Fibroblast of mammary gland (primary cell): ENCODE results near the gene ERI3.

Source experiments
- DNase-seq: peaks from one replicate; pipeline ENCODE4 v3.0.0-alpha.2; 2010; ENCODE audit warnings: low read depth
- H3K4me3 ChIP-seq: 2 replicates; pipeline ENCODE4 v1.5.1; 2011; ENCODE audit warnings: low read depth, mild to moderate bottlenecking, low read length, moderate library complexity; ENCODE audit not compliant: control insufficient read depth
- TF ChIP-seq, protein P1 (sequence below): conservative IDR thresholded peaks from 2 replicates; pipeline ENCODE4 v1.5.1; 2011; ENCODE audit warnings: low read depth, low read length, inconsistent platforms; ENCODE audit not compliant: control insufficient read depth, insufficient read depth

The ERI3 gene

DNA sequence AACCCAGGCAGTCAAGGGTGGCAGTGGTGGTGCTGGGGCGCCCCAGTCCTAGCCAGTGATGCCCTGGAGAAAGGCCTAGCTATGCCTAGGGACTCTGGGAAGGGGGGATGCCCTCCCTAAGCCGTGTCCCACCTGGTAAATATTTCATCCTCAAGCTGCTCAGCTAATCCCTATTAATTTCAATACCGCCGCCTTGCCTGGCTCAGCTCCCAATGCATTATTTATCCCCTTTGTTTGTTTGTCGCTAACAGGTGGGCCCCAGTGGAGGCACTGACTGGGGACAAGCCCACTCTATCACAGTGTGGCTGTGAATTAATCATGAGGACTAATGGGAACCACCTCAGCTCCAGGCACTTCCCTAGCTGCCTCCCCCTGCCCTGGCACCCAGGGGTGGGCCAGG, 119.2 kb downstream of the ERI3 start:
- DNase-seq = no peak
- TF ChIP-seq, protein P1, sequence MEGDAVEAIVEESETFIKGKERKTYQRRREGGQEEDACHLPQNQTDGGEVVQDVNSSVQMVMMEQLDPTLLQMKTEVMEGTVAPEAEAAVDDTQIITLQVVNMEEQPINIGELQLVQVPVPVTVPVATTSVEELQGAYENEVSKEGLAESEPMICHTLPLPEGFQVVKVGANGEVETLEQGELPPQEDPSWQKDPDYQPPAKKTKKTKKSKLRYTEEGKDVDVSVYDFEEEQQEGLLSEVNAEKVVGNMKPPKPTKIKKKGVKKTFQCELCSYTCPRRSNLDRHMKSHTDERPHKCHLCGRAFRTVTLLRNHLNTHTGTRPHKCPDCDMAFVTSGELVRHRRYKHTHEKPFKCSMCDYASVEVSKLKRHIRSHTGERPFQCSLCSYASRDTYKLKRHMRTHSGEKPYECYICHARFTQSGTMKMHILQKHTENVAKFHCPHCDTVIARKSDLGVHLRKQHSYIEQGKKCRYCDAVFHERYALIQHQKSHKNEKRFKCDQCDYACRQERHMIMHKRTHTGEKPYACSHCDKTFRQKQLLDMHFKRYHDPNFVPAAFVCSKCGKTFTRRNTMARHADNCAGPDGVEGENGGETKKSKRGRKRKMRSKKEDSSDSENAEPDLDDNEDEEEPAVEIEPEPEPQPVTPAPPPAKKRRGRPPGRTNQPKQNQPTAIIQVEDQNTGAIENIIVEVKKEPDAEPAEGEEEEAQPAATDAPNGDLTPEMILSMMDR = no peak
- no peak overlapping the region for H3K4me3 ChIP-seq

DNA sequence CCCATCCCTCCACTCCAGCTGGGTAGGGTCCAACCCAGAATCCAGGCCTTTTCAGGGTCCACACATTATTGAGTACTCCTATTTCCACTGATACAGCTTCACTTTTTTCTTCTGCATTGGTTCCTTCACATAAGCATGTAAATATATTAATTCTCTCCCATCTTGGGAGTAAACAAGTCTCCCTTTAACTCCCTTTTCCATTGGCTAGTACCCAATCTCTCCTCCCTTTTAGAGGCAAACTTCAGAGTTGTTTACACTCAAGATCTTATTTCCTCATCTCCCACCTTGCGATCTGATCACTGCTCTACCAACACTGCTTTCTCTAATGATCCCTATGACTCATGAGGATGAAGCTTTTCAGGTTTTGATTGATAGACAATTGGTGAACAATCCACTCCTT, 121.5 kb downstream of the ERI3 start:
- no peak for DNase-seq
- H3K4me3 ChIP-seq = no peak overlapping the region
- TF ChIP-seq, protein P1 = no peak

DNA sequence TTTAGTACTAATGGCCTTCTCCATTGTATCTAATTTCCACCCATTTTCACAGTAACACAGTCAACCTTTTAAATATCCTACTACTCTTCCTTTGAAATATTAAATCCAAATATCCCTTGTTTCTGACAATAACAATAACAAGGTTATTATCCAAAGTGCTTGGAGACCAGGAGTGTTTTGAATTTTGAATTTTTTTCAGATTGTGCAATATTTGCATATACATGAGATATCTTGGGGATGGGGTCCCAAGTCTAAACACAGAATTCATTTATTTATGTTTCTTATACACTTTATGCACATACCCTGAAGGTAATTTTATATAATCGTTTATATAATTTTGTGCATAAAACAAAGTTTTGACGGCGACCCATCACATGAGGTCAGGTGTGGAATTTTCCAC, 124.3 kb downstream of the ERI3 start:
- no peak for DNase-seq
- H3K4me3 ChIP-seq = no peak overlapping the region
- TF ChIP-seq, protein P1 = no peak

DNA sequence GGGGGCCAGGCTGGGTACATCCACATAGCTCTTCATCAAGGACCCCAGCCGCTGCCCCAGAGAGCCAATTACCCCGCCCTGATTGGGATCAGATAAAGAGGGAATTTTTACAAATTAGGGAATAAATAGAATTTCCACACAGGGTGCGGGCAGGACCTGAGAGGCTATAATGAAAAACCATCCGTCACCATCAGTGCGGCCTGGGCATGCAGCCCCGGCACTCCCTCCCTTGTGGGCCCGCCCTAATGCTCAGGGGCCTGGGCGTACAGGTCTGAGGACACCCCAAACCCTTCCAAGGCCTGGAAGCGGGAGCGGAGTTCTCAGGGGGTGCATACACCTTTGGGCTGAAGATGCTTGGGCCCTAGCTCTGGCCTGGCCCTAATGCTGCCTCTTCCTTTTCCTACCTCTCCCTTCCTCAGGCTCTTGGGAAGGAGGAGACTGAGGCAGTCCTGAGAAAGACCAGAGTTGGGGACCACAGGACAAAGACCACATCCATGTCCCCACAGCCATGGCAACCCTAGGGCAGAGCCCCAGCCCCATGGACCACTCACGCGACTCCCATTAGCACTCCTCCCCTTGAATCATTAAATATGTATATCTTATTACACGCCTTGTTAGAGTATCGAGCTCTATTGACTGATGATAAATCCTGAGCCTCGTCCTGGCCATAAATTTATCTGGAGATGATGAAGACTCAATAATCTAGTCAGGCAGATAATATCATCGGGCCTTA, 125.5 kb downstream of the ERI3 start:
- H3K4me3 ChIP-seq = no peak overlapping the region
- TF ChIP-seq, protein P1 = no peak
- DNase-seq = no peak

DNA sequence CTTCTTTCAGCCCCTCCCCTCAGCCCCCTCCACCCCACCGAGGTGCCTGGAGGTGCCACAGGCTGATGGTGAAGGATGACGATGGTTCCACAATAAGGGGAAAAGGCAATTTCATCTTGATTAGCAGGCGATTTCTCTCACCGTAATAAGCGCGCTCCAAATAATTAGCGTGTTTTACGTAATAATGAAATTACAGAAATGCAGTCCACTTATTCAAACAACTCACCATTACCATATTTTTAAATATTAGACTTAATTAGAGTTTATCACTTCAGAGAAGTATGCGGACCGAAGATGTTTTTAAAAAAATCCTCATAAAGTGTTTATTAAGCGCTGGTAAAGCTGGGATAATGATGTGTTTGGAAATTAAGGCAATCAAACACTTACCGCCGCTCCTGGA, 126.8 kb downstream of the ERI3 start:
- no peak for DNase-seq
- TF ChIP-seq, protein P1 = no peak
- no peak overlapping the region for H3K4me3 ChIP-seq

DNA sequence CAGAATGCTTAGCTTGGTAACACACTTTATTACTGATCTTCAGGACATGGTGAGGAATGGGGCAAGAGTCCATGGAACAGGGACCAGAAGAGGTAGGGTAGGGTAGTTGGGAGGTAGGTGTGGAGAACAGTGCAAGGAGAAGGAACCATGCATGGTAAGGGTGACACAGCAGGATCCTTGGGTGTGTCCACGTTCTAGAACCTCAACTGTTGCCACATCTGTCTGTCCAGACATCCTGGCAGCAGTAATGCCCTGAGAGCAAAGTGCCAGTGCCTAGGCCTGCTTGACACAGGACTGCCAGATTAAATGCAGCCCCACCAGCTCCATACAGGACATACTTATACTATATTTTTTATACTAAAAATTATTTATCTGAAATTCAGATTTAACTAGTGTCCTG, 127.8 kb downstream of the ERI3 start:
- no peak for DNase-seq
- no peak overlapping the region for H3K4me3 ChIP-seq
- TF ChIP-seq, protein P1 = no peak
